ENCODE measurements around the gene KCNK16. TPM values are rescaled to one million over a fixed set of nuclear protein-coding genes. Genes with fewer than 3 reads are reported as not detected.

The KCNK16 gene
- total and polyA plus RNA-seq, 2 of the 4 experiments (the other 2 are of a cell fraction), result not detected

GRCh38 chr6:39317256-39317655, 5.2 kb downstream of the KCNK16 start:
- Histone ChIP-seq H3K36me3 (ENCODE audit: control insufficient read depth, insufficient read depth, low read length) (no peaks in the 10 kb centered on the region), H2BK120ac (ENCODE audit: low read depth, low read length) (no peak overlapping the region), H2BK20ac (ENCODE audit: low read depth, low read length) (no peak overlapping the region), H3K9me1 (ENCODE audit: insufficient read depth, low read length) (no peaks in the 10 kb centered on the region), H2AK9ac (replicated peaks; ENCODE audit: low read depth, low read length, poor library complexity) (no peak overlapping the region), H3K4me2 (ENCODE audit: low read depth, low read length) (no peak overlapping the region), H3K9me3 (ENCODE audit: control insufficient read depth, insufficient read depth, low read length) (no peaks in the 10 kb centered on the region), H3K4ac (ENCODE audit: low read depth, low read length) (no peak overlapping the region), H3K79me1 (ENCODE audit: low read depth in 1 of 2, low read length in 2 of 2) (no peaks in the 10 kb centered on the region), H3K9ac (ENCODE audit: low read depth, low read length) (no peak overlapping the region), H4K5ac (ENCODE audit: low read depth, low read length) (no peak overlapping the region), H3K27me3 (ENCODE audit: control insufficient read depth, insufficient read depth, low read length) (peaks cover 27% of the 10 kb centered on the region; the same call in 1 of the 2 replicates), H3K4me3 (ENCODE audit: insufficient read depth, low read depth, low read length) (no peak overlapping the region), H3K4me1 (ENCODE audit: control insufficient read depth, insufficient read depth, low read length) (no peaks in the 10 kb centered on the region), H4K91ac (ENCODE audit: insufficient read depth, low read depth, low read length) (no peak overlapping the region), H3K18ac (ENCODE audit: low read depth, low read length) (no peak overlapping the region), H4K20me1 (ENCODE audit: insufficient read depth, low read length) (no peaks in the 10 kb centered on the region), H3K23ac (ENCODE audit: low read depth, low read length) (no peak overlapping the region), H2BK15ac (ENCODE audit: low read depth, low read length) (no peak overlapping the region), H3K27ac (ENCODE audit: insufficient read depth, low read length) (no peak overlapping the region), H4K8ac (ENCODE audit: low read depth in 2 of 2, low read length in 2 of 2) (no peak overlapping the region), H3K56ac (ENCODE audit: extremely low read depth, insufficient read depth, low read length) (no peak overlapping the region), H2AFZ (replicated peaks; ENCODE audit: low read length, poor library complexity) (no peak overlapping the region), H2BK5ac (ENCODE audit: low read depth, low read length, poor library complexity, severe bottlenecking) (no peak overlapping the region), H2AK5ac (ENCODE audit: low read depth, low read length) (no peak overlapping the region), H3K14ac (replicated peaks; ENCODE audit: low read depth, low read length) (no peak overlapping the region)
- in situ Hi-C loops (cut with MboI; ENCODE audit: low sequenced_read_pairs), result no loop called here
- BruUV-seq (replicated peaks), result no TSS peak
- no peak for ATAC-seq (ENCODE audit: low read depth)
- intact Hi-C loops (cut with micrococcal nuclease), result no loop called here
- CTCF ChIA-PET, result no interaction called here
- POLR2A ChIA-PET (ENCODE audit: unreplicated experiment), result no interaction called here
- 42% methylated on average over 2 of the region's 3 CpGs; no CpG with 5 or more reads in 1 of the 2 experiments for WGBS, 2 experiments (ENCODE audit: extremely low coverage in 2 of 2, insufficient read length in 1 of 2)
- no peak for DNase-seq
- no peak for TF ChIP-seq NFE2L2 (IDR thresholded peaks at IDR 0.05; ENCODE audit: low read depth, low read length)
- no peak for TF ChIP-seq MXI1 (IDR thresholded peaks at IDR 0.05; ENCODE audit: borderline replicate concordance, low read depth, low read length)
- no peak for TF ChIP-seq CEBPB (IDR thresholded peaks at IDR 0.05; ENCODE audit: low read depth, low read length)
- TF ChIP-seq RFX5 (IDR thresholded peaks at IDR 0.05; ENCODE audit: low read depth, low read length), result no peak
- TF ChIP-seq RCOR1 (IDR thresholded peaks at IDR 0.05; ENCODE audit: insufficient replicate concordance, low read length), result no peak
- no peak for TF ChIP-seq CHD1 (IDR thresholded peaks at IDR 0.05; ENCODE audit: low read depth, low read length)
- no peak for TF ChIP-seq FOS (IDR thresholded peaks at IDR 0.05; ENCODE audit: low read depth, low read length)
- no peak for TF ChIP-seq BHLHE40 (IDR thresholded peaks at IDR 0.05; ENCODE audit: low read depth, low read length)
- no peak for TF ChIP-seq ELK1 (IDR thresholded peaks at IDR 0.05; ENCODE audit: borderline replicate concordance, low read depth, low read length)
- dilution Hi-C loops (cut with HindIII; ENCODE audit: low sequenced_read_pairs, unreplicated experiment), result no loop called here

All from IMR-90 (cell line).